Measurements from ENCODE around the gene GRAMD1B. TPM values are rescaled to one million over a fixed set of nuclear protein-coding genes. Genes with fewer than 3 reads are reported as not detected.

GRAMD1B gene
- total and polyA plus RNA-seq, 2 donors (not counting 1 experiment from before 2014, with no cell fraction given): 0.58 to 11.6 TPM

DNA sequence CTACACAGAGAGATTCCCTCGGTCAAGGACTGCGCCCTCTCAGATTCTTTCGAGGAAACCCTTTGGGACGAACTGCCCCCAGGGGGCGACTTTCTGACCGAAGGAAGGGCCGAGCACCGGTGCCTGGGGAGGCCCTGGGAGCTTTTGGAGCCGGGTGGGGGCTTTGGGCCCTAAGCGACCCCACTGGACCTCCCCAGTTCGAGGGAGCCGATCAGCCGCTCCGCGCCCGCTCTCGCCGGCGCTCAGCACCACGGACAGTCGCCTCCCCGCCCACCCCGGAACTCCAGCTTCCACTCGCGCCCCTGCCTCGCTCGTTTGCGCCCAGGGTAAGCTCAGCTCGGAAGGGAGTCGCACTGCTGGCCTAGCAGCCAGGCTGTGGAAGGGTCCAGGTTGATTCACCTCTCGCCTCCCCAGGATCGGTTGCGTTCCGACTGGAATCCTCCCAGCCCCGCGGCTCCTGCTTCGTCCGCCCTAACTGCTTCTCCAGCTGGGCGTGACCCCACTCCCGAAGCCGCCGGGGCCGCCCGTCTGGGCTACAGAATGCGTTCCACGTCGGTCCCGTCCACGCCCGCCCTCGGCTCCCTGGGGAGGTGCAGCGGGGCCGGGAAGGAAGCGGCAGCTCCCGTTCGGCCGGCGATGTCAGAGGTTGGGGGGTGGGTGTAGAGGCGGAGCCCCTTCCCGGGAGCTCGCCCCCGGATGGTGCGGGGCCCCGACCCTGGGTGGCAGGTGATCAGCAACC, 223.9 kb downstream of the GRAMD1B start:
- no peak overlapping the region for H3K27ac ChIP-seq (ENCODE audit: low read length in 2 of 2)
- no peak overlapping the region for H3K27ac Mint-ChIP-seq
- H3K4me1 Mint-ChIP-seq: peaks cover 17% of the 10 kb centered on the region
- H3K27me3 ChIP-seq (replicated peaks in 1 of 4; ENCODE audit: control extremely low read depth in 1 of 4, control insufficient read depth in 3 of 4, insufficient read depth in 4 of 4, low read length in 3 of 4): peaks cover 0 to 37% (median 22%) of the 10 kb centered on the region in 4 experiments
- peak overlapping the region; percentile 83 for H3K4me2 ChIP-seq (replicated peaks; ENCODE audit: low read depth, low read length, poor library complexity, severe bottlenecking)
- peaks cover 11 to 18% of the 10 kb centered on the region in 2 donors for H3K4me1 ChIP-seq (ENCODE audit: control insufficient read depth in 2 of 2, insufficient read depth in 2 of 2, low read length in 2 of 2)
- H3K4me3 ChIP-seq (ENCODE audit: control extremely low read depth in 1 of 5, extremely low read depth in 1 of 5, insufficient read depth in 1 of 5, low read depth in 2 of 5, low read length in 4 of 5): peak overlapping the region in 4 of 5 experiments; percentile 37 to 50 (median 42)
- ChIA-PET CTCF (interaction anchor here (1.5 kb wide), 1 partner anchor 54 kb away, joined by 4 read pairs; no protein-coding TSS in a partner anchor), POLR2A (no interaction called here)
- intact Hi-C loops (cut with micrococcal nuclease): no loop called here
- H3K27me3 Mint-ChIP-seq: peaks cover 42% of the 10 kb centered on the region
- H3K79me2 ChIP-seq (ENCODE audit: control insufficient read depth, insufficient read depth, low read length): no peaks in the 10 kb centered on the region
- TF ChIP-seq, protein P1, sequence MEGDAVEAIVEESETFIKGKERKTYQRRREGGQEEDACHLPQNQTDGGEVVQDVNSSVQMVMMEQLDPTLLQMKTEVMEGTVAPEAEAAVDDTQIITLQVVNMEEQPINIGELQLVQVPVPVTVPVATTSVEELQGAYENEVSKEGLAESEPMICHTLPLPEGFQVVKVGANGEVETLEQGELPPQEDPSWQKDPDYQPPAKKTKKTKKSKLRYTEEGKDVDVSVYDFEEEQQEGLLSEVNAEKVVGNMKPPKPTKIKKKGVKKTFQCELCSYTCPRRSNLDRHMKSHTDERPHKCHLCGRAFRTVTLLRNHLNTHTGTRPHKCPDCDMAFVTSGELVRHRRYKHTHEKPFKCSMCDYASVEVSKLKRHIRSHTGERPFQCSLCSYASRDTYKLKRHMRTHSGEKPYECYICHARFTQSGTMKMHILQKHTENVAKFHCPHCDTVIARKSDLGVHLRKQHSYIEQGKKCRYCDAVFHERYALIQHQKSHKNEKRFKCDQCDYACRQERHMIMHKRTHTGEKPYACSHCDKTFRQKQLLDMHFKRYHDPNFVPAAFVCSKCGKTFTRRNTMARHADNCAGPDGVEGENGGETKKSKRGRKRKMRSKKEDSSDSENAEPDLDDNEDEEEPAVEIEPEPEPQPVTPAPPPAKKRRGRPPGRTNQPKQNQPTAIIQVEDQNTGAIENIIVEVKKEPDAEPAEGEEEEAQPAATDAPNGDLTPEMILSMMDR (IDR thresholded peaks at IDR 0.05): no peak
- no peak for TF ChIP-seq EZH2 (IDR thresholded peaks at IDR 0.05; ENCODE audit: borderline replicate concordance, insufficient read depth, low read depth, low read length, poor library complexity, severe bottlenecking)
- no peaks in the 10 kb centered on the region for H3K36me3 ChIP-seq (replicated peaks in 1 of 2; ENCODE audit: control extremely low read depth in 1 of 2, control insufficient read depth in 1 of 2, extremely low read depth in 1 of 2, insufficient read depth in 2 of 2, low read length in 1 of 2)
- H4K20me1 ChIP-seq (ENCODE audit: control insufficient read depth, insufficient read depth, low read length, poor library complexity, severe bottlenecking): no peaks in the 10 kb centered on the region
- DNase-seq: peak; percentile 15
- H2AFZ ChIP-seq (ENCODE audit: insufficient read depth, low read depth, low read length, poor library complexity, severe bottlenecking): peak overlapping the region; percentile 56
- peak overlapping the region; percentile 72 for H3K4me3 Mint-ChIP-seq
- WGBS (ENCODE audit: insufficient coverage): 2% methylated on average over 63 of the region's 64 CpGs
- peaks cover 9% of the 10 kb centered on the region for H3K9me3 Mint-ChIP-seq (ENCODE audit: insufficient read depth)
- H3K9me3 ChIP-seq (ENCODE audit: control extremely low read depth in 1 of 3, control insufficient read depth in 2 of 3, insufficient read depth in 1 of 3, low read length in 2 of 3): peaks cover under 1 to 14% (median 5%) of the 10 kb centered on the region in 3 donors
- peak overlapping the region; percentile 54 for H3K9ac ChIP-seq (ENCODE audit: low read length)
- ATAC-seq (ENCODE audit: low read depth): peak; percentile 31

DNA sequence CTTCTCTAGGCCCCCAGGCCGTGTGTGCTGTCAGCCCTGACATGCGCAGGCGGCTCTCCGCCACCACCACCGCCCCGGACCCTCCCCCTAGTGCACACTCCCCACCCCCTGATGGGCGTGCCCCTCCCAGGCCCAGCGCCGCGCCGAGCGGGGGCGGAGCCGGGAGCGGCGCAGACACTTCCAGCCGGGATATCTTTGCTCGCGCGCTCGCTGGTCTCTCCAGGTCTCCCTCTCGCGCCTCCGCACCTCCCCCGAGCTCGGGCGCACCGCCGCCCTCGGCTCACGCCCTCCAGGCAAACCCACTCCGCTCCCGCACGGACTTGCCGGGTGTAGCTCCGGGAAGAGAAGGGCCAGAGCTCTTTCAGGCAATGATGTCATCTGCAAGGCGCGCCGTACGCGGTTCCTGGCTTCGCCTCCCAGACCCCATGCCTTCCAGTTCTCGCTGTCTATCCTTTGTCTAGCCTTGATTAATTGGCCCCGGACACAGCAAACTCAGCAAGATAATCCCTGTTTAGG, 224.6 kb downstream of the GRAMD1B start, which contains the start of gene SCN3B:
SCN3B (minus strand) TSS at position 59 of the 516 bp plus-strand sequence. CDS start 823 bp downstream, outside the sequence.
- intact Hi-C loops (cut with micrococcal nuclease): no loop called here
- H3K79me2 ChIP-seq (ENCODE audit: control insufficient read depth, insufficient read depth, low read length): no peaks in the 10 kb centered on the region
- ATAC-seq (ENCODE audit: low read depth) (peak; percentile 17), DNase-seq (peak; percentile 3)
- H3K4me2 ChIP-seq (replicated peaks; ENCODE audit: low read depth, low read length, poor library complexity, severe bottlenecking): peak within 1 kb of the TSS; percentile 83
- peak within 1 kb of the TSS; percentile 56 for H2AFZ ChIP-seq (ENCODE audit: insufficient read depth, low read depth, low read length, poor library complexity, severe bottlenecking)
- H3K4me1 ChIP-seq (ENCODE audit: control insufficient read depth in 2 of 2, insufficient read depth in 2 of 2, low read length in 2 of 2): peaks cover 14 to 21% of the 10 kb centered on the region in 2 donors
- no peaks in the 10 kb centered on the region for H3K36me3 ChIP-seq (replicated peaks in 1 of 2; ENCODE audit: control extremely low read depth in 1 of 2, control insufficient read depth in 1 of 2, extremely low read depth in 1 of 2, insufficient read depth in 2 of 2, low read length in 1 of 2)
- Mint-ChIP-seq H3K4me3 (peak within 1 kb of the TSS; percentile 76), H3K27ac (no peak within 1 kb of the TSS), H3K4me1 (peaks cover 22% of the 10 kb centered on the region), H3K9me3 (ENCODE audit: insufficient read depth) (peaks cover 13% of the 10 kb centered on the region), H3K27me3 (peaks cover 42% of the 10 kb centered on the region)
- H3K4me3 ChIP-seq (ENCODE audit: control extremely low read depth in 1 of 5, extremely low read depth in 1 of 5, insufficient read depth in 1 of 5, low read depth in 2 of 5, low read length in 4 of 5): peak within 1 kb of the TSS in 4 of 5 experiments; percentile 37 to 50 (median 42)
- no peaks in the 10 kb centered on the region for H4K20me1 ChIP-seq (ENCODE audit: control insufficient read depth, insufficient read depth, low read length, poor library complexity, severe bottlenecking)
- no peak for TF ChIP-seq EZH2 (IDR thresholded peaks at IDR 0.05; ENCODE audit: borderline replicate concordance, insufficient read depth, low read depth, low read length, poor library complexity, severe bottlenecking)
- TF ChIP-seq, protein P1 (IDR thresholded peaks at IDR 0.05): no peak
- POLR2A ChIA-PET: no interaction called here
- 2% methylated on average over 43 of the region's 44 CpGs for WGBS (ENCODE audit: insufficient coverage)
- H3K9me3 ChIP-seq (ENCODE audit: control extremely low read depth in 1 of 3, control insufficient read depth in 2 of 3, insufficient read depth in 1 of 3, low read length in 2 of 3): peaks cover 5 to 18% (median 7%) of the 10 kb centered on the region in 3 donors
- peaks cover 0 to 37% (median 21%) of the 10 kb centered on the region in 4 experiments for H3K27me3 ChIP-seq (replicated peaks in 1 of 4; ENCODE audit: control extremely low read depth in 1 of 4, control insufficient read depth in 3 of 4, insufficient read depth in 4 of 4, low read length in 3 of 4)
- peak within 1 kb of the TSS; percentile 54 for H3K9ac ChIP-seq (ENCODE audit: low read length)
- CTCF ChIA-PET: interaction anchor here (1.5 kb wide), 1 partner anchor 53 kb away, joined by 4 read pairs; no protein-coding TSS in a partner anchor
- H3K27ac ChIP-seq (ENCODE audit: low read length in 2 of 2): no peak within 1 kb of the TSS
